ENCODE results near the gene HOMER1.
"Not testable (repeated sequence)": the region's sequence is repeated elsewhere in the genome, so short reads cannot be mapped to it uniquely, and the experiment has no call there.

HOMER1 gene

GRCh38 chr5:79516986-79517385 is 3.1 kb upstream of the HOMER1 start:
- no peak for DNase-seq

- not testable (repeated sequence) for DNase-seq
Observed at GRCh38 chr5:79516331-79516730, 2.4 kb upstream of the HOMER1 start.

GRCh38 chr5:79514391-79515105 is 614 bp upstream of the HOMER1 start:
- DNase-seq, result peak; percentile 82

- DNase-seq, result no peak
Observed at GRCh38 chr5:79513308-79513703, 628 bp downstream of the HOMER1 start.

GRCh38 chr5:79512471-79513307 is 1.2 kb downstream of the HOMER1 start:
- DNase-seq, result no peak

GRCh38 chr5:79512049-79512448 is 1.9 kb downstream of the HOMER1 start:
- no peak for DNase-seq

- DNase-seq, result no peak
Observed at GRCh38 chr5:79510638-79511037, 3.3 kb downstream of the HOMER1 start.

GRCh38 chr5:79509244-79509885 is 4.6 kb downstream of the HOMER1 start:
- DNase-seq, result no peak

- DNase-seq, result no peak
Observed at GRCh38 chr5:79508794-79509193, 5.1 kb downstream of the HOMER1 start.

- no peak for DNase-seq
Observed at GRCh38 chr5:79508354-79508753, 5.6 kb downstream of the HOMER1 start.

- DNase-seq, result no peak
Observed at GRCh38 chr5:79507251-79508205, 6.4 kb downstream of the HOMER1 start.

GRCh38 chr5:79505138-79505537 is 8.8 kb downstream of the HOMER1 start:
- no peak for DNase-seq

- no peak for DNase-seq
Observed at GRCh38 chr5:79503794-79504495, 10.0 kb downstream of the HOMER1 start.

GRCh38 chr5:79499640-79500273 is 14.2 kb downstream of the HOMER1 start:
- DNase-seq, result no peak

GRCh38 chr5:79495311-79495710 is 18.6 kb downstream of the HOMER1 start:
- DNase-seq, result no peak

- no peak for DNase-seq
Observed at GRCh38 chr5:79493596-79494345, 20.2 kb downstream of the HOMER1 start.

- DNase-seq, result no peak
Observed at GRCh38 chr5:79491690-79492317, 22.1 kb downstream of the HOMER1 start.

- no peak for DNase-seq
Observed at GRCh38 chr5:79490323-79490936, 23.5 kb downstream of the HOMER1 start.

- DNase-seq, result no peak
Observed at GRCh38 chr5:79489773-79490172, 24.2 kb downstream of the HOMER1 start.

- DNase-seq, result no peak
Observed at GRCh38 chr5:79488775-79489174, 25.2 kb downstream of the HOMER1 start.

All from stimulated activated naive CD4-positive, alpha-beta T cell treated with Interleukin-2 at 50 U/mL for 16 hours (primary cell).